IPS-NIHi7 (cell line): Measurements from ENCODE around the gene PPY.
"Not testable (repeated sequence)": the region's sequence is repeated elsewhere in the genome, so short reads cannot be mapped to it uniquely, and the experiment has no call there.

Experiments used
- DNase-seq: peaks from one replicate; pipeline ENCODE4 v3.0.0; 2012; ENCODE audit warnings: mixed read lengths; ENCODE audit errors: extremely low spot score

The PPY gene

GRCh38 chr17:43905985-43906852 is 36.1 kb downstream of the PPY start:
- DNase-seq: peak; percentile 82

- DNase-seq: no peak
Measured at GRCh38 chr17:43905400-43905984, 36.8 kb downstream of the PPY start.

GRCh38 chr17:43901861-43902589 is 40.3 kb downstream of the PPY start:
- DNase-seq: no peak

- DNase-seq: no peak
Measured at GRCh38 chr17:43900858-43901754, 41.2 kb downstream of the PPY start.

- peak; percentile 98 for DNase-seq
Measured at GRCh38 chr17:43900183-43900857, 42.0 kb downstream of the PPY start.

GRCh38 chr17:43898446-43898845 is 43.8 kb downstream of the PPY start:
- DNase-seq: no peak

- no peak for DNase-seq
Measured at GRCh38 chr17:43897831-43898230, 44.4 kb downstream of the PPY start.

GRCh38 chr17:43894494-43894893 is 47.8 kb downstream of the PPY start:
- DNase-seq: not testable (repeated sequence)

GRCh38 chr17:43892647-43892952 is 49.7 kb downstream of the PPY start:
- no peak for DNase-seq

GRCh38 chr17:43891851-43892646 is 50.2 kb downstream of the PPY start:
- peak; percentile 53 for DNase-seq
